Vagina (tissue), 2 donors: Measurements from ENCODE around the gene CRYZL1. TPM values are rescaled to one million over a fixed set of nuclear protein-coding genes. Genes with fewer than 3 reads are reported as not detected.

Experiments used
- DNase-seq, 2 donors: peaks; one replicate each; pipeline ENCODE4 v3.0.0-alpha.2; 2017; ENCODE audit errors: extremely low spot score in 2 of 2
- H3K27ac ChIP-seq: fragments of 200-600 bp; sonication (generic); one replicate; pipeline ENCODE4 v1.5.1; 2019
- H3K27me3 ChIP-seq: fragments of 200-600 bp; sonication (generic); one replicate; pipeline ENCODE4 v1.5.1; 2019
- H3K36me3 ChIP-seq, 2 donors: fragments of 200-600 bp; sonication (generic); one replicate each; pipeline ENCODE4 v1.5.1; 2017 to 2019
- H3K4me1 ChIP-seq: fragments of 200-600 bp; sonication (generic); one replicate; pipeline ENCODE4 v1.5.1; 2019
- H3K4me3 ChIP-seq, 2 donors: fragments of 200-600 bp; sonication (generic); 1 replicate in 1 of 2; 2 replicates in 1 of 2; pipeline ENCODE4 v1.5.1; 2016 to 2019
- H3K9me3 ChIP-seq: fragments of 200-600 bp; sonication (generic); one replicate; pipeline ENCODE4 v1.5.1; 2019
- CTCF ChIP-seq, 3 experiments: fragments of 450-650 bp in 2 of 3; fragments of 200-600 bp in 1 of 3; sonication (generic) in 1 of 3; IDR thresholded peaks; one replicate each; pipeline ENCODE4 v1.5.1; 2017 to 2019; ENCODE audit warnings: antibody characterized with exemption in 3 of 3, mild to moderate bottlenecking in 2 of 3, moderate library complexity in 2 of 3
- POLR2A ChIP-seq, 2 donors: fragments of 450-650 bp; IDR thresholded peaks; one replicate each; pipeline ENCODE4 v1.6.1; 2017; ENCODE audit warnings: antibody characterized with exemption in 2 of 2, mild to moderate bottlenecking in 2 of 2, moderate library complexity in 2 of 2
- POLR2AphosphoS5 ChIP-seq, 2 donors: sonication (generic); formaldehyde crosslinking; IDR thresholded peaks; one replicate each; pipeline ENCODE4 v1.9.0; 2017; ENCODE audit warnings: antibody characterized with exemption in 2 of 2, mild to moderate bottlenecking in 2 of 2, low read depth in 1 of 2; ENCODE audit not compliant: insufficient read depth in 1 of 2
- intact Hi-C: fragments of 100-400 bp; cut with DNase I; formaldehyde crosslinking; loops from one replicate; pipeline ENCODE4 v1.15.1; 2023
- total RNA-seq: library from RNA; depleted of rRNA; stranded (reverse); fragments of >200 nt; gene quantifications from one replicate; pipeline ENCODE4 v1.2.3, GENCODE V29; 2016

CRYZL1 gene
- total RNA-seq, 1 donor from 2014 or later = 56.2 TPM

- Histone ChIP-seq H3K27me3 (no peaks in the 10 kb centered on the region), H3K4me1 (peaks cover 37% of the 10 kb centered on the region), H3K36me3 (peaks cover 0 to 83% of the 10 kb centered on the region in 2 donors), H3K27ac (no peak overlapping the region), H3K9me3 (no peaks in the 10 kb centered on the region), H3K4me3 (no peak overlapping the region)
- no peak for DNase-seq
- TF ChIP-seq POLR2AphosphoS5 (IDR thresholded peaks at IDR 0.05; ENCODE audit: insufficient read depth in 1 of 2, low read depth in 1 of 2) = no peak
- intact Hi-C loops = no loop called here
Measured at GRCh38 chr21:33557447-33557846, 84.1 kb downstream of the CRYZL1 start.

GRCh38 chr21:33554982-33555344 is 86.6 kb downstream of the CRYZL1 start:
- H3K9me3 ChIP-seq = no peaks in the 10 kb centered on the region
- peaks cover 28% of the 10 kb centered on the region for H3K4me1 ChIP-seq
- DNase-seq = no peak
- no peak for TF ChIP-seq POLR2AphosphoS5 (IDR thresholded peaks at IDR 0.05; ENCODE audit: insufficient read depth in 1 of 2, low read depth in 1 of 2)
- no peak for TF ChIP-seq CTCF (IDR thresholded peaks at IDR 0.05)
- TF ChIP-seq POLR2A (IDR thresholded peaks at IDR 0.05) = no peak
- H3K27ac ChIP-seq = no peak overlapping the region
- H3K36me3 ChIP-seq = peaks cover 0 to 87% of the 10 kb centered on the region in 2 donors
- no peak overlapping the region for H3K4me3 ChIP-seq
- intact Hi-C loops = no loop called here
- H3K27me3 ChIP-seq = no peaks in the 10 kb centered on the region

- no peak for DNase-seq
- H3K9me3 ChIP-seq = no peaks in the 10 kb centered on the region
- no peaks in the 10 kb centered on the region for H3K27me3 ChIP-seq
- peaks cover 0 to 87% of the 10 kb centered on the region in 2 donors for H3K36me3 ChIP-seq
- intact Hi-C loops = no loop called here
- peaks cover 26% of the 10 kb centered on the region for H3K4me1 ChIP-seq
- no peak for TF ChIP-seq CTCF (IDR thresholded peaks at IDR 0.05)
- TF ChIP-seq POLR2A (IDR thresholded peaks at IDR 0.05) = no peak
- TF ChIP-seq POLR2AphosphoS5 (IDR thresholded peaks at IDR 0.05; ENCODE audit: insufficient read depth in 1 of 2, low read depth in 1 of 2) = no peak
- no peak overlapping the region for H3K27ac ChIP-seq
- H3K4me3 ChIP-seq = no peak overlapping the region
Measured at GRCh38 chr21:33554236-33554981, 87.1 kb downstream of the CRYZL1 start.

GRCh38 chr21:33552999-33553598 is 88.4 kb downstream of the CRYZL1 start:
- DNase-seq = no peak
- no peak overlapping the region for H3K4me3 ChIP-seq
- H3K36me3 ChIP-seq = peaks cover 0 to 84% of the 10 kb centered on the region in 2 donors
- TF ChIP-seq POLR2A (IDR thresholded peaks at IDR 0.05) = no peak
- TF ChIP-seq POLR2AphosphoS5 (IDR thresholded peaks at IDR 0.05; ENCODE audit: insufficient read depth in 1 of 2, low read depth in 1 of 2) = no peak
- no peak for TF ChIP-seq CTCF (IDR thresholded peaks at IDR 0.05)
- intact Hi-C loops = no loop called here
- no peaks in the 10 kb centered on the region for H3K9me3 ChIP-seq
- peaks cover 26% of the 10 kb centered on the region for H3K4me1 ChIP-seq
- H3K27ac ChIP-seq = no peak overlapping the region
- no peaks in the 10 kb centered on the region for H3K27me3 ChIP-seq

GRCh38 chr21:33552093-33552998 is 89.2 kb downstream of the CRYZL1 start:
- no peak overlapping the region for H3K4me3 ChIP-seq
- DNase-seq = no peak
- no peak overlapping the region for H3K27ac ChIP-seq
- H3K27me3 ChIP-seq = no peaks in the 10 kb centered on the region
- H3K4me1 ChIP-seq = peaks cover 26% of the 10 kb centered on the region
- peaks cover 0 to 80% of the 10 kb centered on the region in 2 donors for H3K36me3 ChIP-seq
- intact Hi-C loops = no loop called here
- TF ChIP-seq POLR2AphosphoS5 (IDR thresholded peaks at IDR 0.05; ENCODE audit: insufficient read depth in 1 of 2, low read depth in 1 of 2) (no peak), POLR2A (IDR thresholded peaks at IDR 0.05) (no peak), CTCF (IDR thresholded peaks at IDR 0.05) (no peak)
- no peaks in the 10 kb centered on the region for H3K9me3 ChIP-seq
